Stimulated activated CD8-positive, alpha-beta memory T cell treated with anti-CD3 and anti-CD28 coated beads, Interleukin-4, amount 100 ng/mL, for 4 hours (primary cell): ENCODE results near the gene ARHGAP23.
"Not testable (repeated sequence)": the region's sequence is repeated elsewhere in the genome, so short reads cannot be mapped to it uniquely, and the experiment has no call there.

Experiments
- DNase-seq, 2 donors: peaks; one replicate each; pipeline ENCODE4 v3.0.0-alpha.2; 2020; ENCODE audit warnings: low read depth in 2 of 2, low spot score in 1 of 2

Gene ARHGAP23

GRCh38 chr17:38510421-38511149 is 82.3 kb downstream of the ARHGAP23 start:
- DNase-seq, result no peak

GRCh38 chr17:38511150-38512108 is 83.2 kb downstream of the ARHGAP23 start:
- DNase-seq, result no peak

- DNase-seq, result no peak
These were observed 84.3 kb downstream of the ARHGAP23 start for GRCh38 chr17:38512473-38513058.

GRCh38 chr17:38526526-38526925 is 98.3 kb downstream of the ARHGAP23 start:
- not testable (repeated sequence) for DNase-seq

GRCh38 chr17:38528141-38528540 is 99.9 kb downstream of the ARHGAP23 start:
- DNase-seq, result not testable (repeated sequence)

- not testable (repeated sequence) for DNase-seq
These were observed 102.6 kb downstream of the ARHGAP23 start for GRCh38 chr17:38530856-38531255.

GRCh38 chr17:38531761-38532160 is 103.5 kb downstream of the ARHGAP23 start:
- DNase-seq, result not testable (repeated sequence)

- no peak for DNase-seq
These were observed 104.2 kb downstream of the ARHGAP23 start for GRCh38 chr17:38532451-38532850.

- no peak for DNase-seq
These were observed 105.0 kb downstream of the ARHGAP23 start for GRCh38 chr17:38533241-38533640.

- DNase-seq, result no peak
These were observed 105.7 kb downstream of the ARHGAP23 start for GRCh38 chr17:38533866-38534497.

GRCh38 chr17:38534498-38534885 is 106.2 kb downstream of the ARHGAP23 start:
- DNase-seq, result no peak

- DNase-seq, result no peak
These were observed 107.6 kb downstream of the ARHGAP23 start for GRCh38 chr17:38535886-38536285.

GRCh38 chr17:38536661-38537060 is 108.4 kb downstream of the ARHGAP23 start:
- no peak for DNase-seq

GRCh38 chr17:38538906-38539305 is 110.6 kb downstream of the ARHGAP23 start:
- no peak for DNase-seq

GRCh38 chr17:38539386-38539785 is 111.1 kb downstream of the ARHGAP23 start:
- no peak for DNase-seq

- DNase-seq, result no peak
These were observed 112.3 kb downstream of the ARHGAP23 start for GRCh38 chr17:38540514-38541045.

GRCh38 chr17:38541281-38541680 is 113.0 kb downstream of the ARHGAP23 start:
- no peak for DNase-seq

- DNase-seq, result no peak
These were observed 114.0 kb downstream of the ARHGAP23 start for GRCh38 chr17:38542286-38542685.

GRCh38 chr17:38543403-38544174 is 115.3 kb downstream of the ARHGAP23 start:
- DNase-seq, result no peak

GRCh38 chr17:38544175-38544838 is 116.0 kb downstream of the ARHGAP23 start:
- DNase-seq, result no peak
